HG02973 (cell line): ENCODE results near the gene RABL6.
"Not testable (repeated sequence)": the region's sequence is repeated elsewhere in the genome, so short reads cannot be mapped to it uniquely, and the experiment has no call there.

Source experiments
- ATAC-seq: cut with Tn5 transposase; IDR thresholded peaks from one replicate; pipeline ENCODE4 v1.9.1; 2021; ENCODE audit warnings: moderate library complexity; ENCODE audit not compliant: unreplicated experiment

RABL6 gene

DNA sequence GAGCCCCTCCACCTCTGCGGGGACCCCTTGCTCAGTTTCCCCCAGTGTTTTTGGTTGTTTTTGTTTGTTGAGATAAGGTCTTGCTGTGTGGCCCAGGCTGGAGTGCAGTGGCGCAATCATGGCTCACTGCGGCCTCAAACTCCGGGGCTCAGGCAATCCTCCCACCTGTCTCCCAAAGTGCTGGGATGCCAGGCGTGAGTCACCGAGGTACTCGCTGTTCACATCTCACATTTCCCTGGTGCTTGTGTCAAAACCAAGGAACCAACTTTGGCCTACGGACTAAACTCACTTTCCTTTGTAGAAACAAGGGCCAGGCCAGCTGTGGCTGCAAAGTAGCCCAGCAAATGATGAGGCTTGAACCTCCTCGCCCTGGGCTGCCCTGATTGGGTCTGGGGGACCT lies 24.8 kb downstream of the RABL6 start:
- ATAC-seq: no peak

DNA sequence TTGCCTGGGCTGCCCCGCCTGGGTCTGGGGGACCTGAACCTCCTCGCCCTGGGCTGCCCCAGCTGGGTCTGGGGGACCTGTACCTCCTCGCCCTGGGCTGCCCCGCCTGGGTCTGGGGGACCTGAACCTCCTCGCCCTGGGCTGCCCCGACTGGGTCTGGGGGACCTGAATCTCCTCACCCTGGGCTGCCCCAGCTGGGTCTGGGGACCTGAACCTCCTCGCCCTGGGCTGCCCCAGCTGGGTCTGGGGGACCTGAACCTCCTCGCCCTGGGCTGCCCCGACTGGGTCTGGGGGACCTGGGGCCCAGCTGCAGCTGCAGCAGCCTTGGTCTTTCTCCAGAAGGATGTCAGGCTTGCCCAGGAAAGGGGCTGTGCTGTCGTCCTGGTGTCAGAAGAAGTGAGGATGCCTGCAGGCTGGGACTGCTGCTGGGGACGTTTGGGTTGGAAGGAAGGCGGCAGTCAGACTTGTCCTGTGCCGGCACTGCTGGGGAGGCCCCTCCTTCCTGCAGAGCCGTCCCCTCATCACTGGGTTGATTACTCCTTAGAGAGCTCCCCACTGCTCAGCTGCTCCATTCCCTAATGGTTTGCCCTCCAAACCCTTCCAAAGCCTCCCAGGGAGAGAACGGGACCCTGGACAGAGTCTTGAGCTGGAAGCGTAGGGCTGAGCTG lies 25.8 kb downstream of the RABL6 start:
- not testable (repeated sequence) for ATAC-seq

DNA sequence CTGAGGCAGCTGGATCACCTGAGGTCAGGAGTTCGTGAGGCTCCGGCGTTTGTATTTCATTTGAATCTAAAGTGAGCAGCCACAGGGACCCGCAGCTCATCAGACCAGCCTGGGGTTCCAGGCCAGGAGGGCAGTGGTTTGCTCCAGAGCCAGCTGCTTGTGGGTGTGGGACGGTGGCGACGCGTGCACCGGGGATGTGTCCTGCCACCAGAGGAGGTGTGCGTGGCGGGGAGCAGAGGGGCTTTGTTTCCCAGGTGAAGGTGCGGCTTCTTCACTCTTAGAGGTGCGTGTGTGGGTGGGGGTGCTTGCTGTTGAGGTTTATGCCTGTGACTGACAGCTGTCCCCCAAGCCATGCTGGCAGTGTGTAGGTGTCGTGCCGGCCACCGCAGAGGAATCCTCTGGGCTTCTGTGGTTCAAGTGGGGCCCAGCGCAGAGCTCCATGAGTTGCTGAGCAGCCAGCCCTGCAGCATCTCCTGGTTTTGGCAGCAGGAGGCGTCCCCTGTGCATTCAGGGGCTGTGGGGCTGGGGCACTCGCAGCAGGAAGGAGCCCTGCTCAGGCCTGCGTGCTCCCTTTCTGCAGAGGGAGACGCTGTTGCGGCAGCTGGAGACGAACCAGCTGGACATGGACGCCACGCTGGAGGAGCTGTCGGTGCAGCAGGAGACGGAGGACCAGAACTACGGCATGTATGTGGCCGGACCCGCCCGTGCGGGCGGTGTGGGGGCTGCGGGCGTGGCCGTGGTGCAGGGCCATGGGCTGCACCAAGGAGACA lies 27.6 kb downstream of the RABL6 start:
- no peak for ATAC-seq

DNA sequence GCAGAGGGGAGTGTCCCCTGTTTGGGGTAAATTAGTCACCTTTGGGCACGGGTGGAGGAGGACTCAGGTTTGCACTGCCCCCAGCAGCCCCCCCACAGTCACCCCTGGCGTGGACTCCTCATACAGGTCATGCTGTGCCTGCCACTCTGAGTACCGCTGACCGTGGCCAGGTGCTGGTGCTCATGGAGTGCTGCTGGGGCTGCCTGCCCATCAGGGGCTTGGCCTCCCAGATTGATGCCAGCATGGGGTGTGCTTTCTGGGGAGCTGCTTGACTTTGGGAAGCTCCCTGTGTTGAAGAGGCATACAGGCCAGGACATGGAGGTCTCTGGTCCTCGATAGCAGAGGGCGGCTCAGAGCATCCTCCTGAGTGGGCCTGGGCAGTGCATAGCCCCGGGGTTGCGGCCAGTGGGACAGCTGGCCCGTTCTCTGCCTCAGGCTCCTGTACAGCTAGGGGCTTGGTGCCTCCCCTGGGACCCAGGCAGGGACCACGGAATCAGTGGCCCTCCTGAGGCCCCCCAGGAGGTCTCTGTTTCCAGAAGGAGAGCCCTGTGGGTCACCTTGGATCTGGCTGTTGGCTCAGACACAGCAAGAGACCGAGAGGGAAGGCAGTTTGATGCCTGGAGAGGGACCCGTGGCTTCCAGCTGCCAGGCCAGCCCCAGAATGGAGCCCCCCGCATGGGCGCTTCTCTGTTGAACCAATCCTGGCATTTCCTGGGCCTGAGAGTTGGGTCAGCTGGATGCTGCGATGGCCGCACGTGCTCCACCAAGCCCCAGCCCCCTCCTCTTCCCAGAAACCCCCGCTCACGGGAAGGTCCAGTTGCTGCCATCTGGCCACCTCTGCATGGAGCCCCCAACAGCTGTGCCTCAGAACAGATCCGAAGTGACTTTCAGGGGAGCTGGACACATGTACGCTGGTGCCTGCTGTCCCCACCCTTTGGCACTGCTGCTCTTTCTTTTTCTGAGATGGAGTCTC lies 28.5 kb downstream of the RABL6 start:
- no peak for ATAC-seq

DNA sequence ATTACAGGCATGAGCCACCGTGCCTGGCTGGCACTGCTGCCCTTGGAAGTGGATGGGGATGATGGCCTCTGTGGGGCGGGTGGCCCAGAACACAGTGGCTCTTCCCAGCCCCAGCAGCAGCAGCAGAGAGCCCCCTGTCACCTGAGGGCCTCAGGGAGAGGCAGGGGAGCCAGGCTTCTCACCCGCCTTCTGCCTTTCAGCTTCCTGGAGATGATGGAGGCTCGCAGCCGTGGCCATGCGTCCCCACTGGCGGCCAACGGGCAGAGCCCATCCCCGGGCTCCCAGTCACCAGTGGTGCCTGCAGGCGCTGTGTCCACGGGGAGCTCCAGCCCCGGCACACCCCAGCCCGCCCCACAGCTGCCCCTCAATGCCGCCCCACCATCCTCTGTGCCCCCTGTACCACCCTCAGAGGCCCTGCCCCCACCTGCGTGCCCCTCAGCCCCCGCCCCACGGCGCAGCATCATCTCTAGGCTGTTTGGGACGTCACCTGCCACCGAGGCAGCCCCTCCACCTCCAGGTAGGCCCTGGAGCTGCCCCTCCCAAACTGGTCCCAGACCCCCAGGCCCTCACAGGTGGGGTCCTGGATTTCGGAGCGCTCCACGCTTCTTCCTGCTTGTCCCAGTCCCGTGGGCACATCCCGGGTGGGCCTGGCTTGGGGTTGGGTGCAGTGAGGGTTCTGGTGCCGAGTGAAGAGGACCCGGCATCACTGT lies 29.6 kb downstream of the RABL6 start:
- ATAC-seq: no peak

DNA sequence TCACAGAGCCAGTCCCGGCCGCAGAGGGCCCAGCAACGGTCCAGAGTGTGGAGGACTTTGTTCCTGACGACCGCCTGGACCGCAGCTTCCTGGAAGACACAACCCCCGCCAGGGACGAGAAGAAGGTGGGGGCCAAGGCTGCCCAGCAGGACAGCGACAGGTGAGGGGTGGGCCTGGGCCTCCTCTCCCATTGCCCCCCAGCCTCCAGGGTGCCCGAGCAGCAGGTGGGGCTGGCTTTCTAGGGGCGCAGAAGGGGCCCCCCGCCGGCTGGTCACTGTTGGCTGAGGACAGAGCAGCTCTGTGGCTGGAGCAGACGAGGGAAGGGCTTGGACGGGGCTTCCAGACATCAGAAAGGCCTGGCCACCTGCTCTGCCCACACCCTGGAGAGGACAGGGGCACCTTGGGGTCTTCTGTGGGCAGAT lies 30.1 kb downstream of the RABL6 start:
- not testable (repeated sequence) for ATAC-seq

DNA sequence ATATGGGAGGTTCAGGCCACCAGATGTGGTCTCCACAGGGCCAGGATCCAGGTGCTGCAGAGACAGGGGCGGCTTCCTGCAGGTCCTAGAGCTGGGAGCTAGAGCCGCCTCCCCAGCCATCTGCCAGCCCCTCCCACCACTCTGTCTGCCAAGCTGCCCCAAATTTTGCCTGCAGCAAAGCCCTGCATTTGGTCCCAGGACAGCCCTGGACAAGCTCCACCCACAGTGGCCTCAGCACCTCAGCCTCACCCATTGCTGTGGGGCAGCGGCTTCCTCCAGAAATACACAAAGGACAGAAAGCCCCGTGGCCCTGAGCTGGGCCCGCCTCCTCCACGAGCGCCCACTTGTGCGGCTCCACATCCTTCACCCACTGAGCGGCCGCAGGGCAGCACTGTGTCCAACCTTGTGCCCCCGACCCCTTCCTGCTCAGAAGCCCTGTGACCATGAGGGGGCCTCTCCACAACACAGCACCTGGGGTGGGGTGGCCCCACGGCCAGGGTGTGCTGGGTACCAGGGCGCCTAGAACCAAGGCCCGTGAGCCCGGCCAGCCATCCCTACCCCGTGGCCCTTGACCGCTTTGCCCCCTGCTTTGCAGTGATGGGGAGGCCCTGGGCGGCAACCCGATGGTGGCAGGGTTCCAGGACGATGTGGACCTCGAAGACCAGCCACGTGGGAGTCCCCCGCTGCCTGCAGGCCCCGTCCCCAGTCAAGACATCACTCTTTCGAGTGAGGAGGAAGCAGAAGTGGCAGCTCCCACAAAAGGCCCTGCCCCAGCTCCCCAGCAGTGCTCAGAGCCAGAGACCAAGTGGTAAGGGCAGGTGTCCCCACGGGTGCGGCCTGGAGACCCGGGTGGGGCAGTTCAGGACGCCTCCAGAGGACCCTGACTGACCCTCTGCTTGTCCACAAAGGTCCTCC lies 30.8 kb downstream of the RABL6 start:
- no peak for ATAC-seq

DNA sequence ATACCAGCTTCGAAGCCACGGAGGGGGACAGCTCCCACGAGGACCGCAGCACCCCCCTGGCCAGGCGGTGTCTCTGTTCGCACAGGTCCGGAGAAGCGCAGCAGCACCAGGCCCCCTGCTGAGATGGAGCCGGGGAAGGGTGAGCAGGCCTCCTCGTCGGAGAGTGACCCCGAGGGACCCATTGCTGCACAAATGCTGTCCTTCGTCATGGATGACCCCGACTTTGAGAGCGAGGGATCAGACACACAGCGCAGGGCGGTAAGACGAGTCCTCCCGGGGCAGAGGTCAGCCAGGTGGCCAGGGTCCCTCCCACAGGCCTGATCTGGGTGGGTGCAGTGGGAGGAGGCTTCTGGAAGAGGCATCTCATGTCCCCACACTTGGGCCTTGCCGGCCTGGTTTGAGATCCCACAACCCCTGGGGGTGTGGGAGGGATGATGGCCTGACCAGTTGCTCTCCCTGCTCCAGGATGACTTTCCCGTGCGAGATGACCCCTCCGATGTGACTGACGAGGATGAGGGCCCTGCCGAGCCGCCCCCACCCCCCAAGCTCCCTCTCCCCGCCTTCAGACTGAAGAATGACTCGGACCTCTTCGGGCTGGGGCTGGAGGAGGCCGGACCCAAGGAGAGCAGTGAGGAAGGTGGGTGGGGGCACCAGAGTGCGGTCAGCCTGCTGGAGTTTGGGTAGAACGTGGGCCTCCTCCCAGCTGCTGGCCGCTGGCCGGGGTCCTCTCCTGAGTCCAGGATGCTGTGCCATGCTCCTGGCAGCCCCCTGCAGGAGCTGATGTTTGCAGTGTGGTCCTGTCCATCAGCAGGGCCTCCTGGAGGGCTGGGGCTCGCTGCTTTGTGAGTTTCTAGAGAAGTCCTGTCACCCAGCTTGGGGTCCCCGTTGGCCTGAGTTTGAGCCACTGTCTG lies 31.7 kb downstream of the RABL6 start:
- ATAC-seq: no peak

DNA sequence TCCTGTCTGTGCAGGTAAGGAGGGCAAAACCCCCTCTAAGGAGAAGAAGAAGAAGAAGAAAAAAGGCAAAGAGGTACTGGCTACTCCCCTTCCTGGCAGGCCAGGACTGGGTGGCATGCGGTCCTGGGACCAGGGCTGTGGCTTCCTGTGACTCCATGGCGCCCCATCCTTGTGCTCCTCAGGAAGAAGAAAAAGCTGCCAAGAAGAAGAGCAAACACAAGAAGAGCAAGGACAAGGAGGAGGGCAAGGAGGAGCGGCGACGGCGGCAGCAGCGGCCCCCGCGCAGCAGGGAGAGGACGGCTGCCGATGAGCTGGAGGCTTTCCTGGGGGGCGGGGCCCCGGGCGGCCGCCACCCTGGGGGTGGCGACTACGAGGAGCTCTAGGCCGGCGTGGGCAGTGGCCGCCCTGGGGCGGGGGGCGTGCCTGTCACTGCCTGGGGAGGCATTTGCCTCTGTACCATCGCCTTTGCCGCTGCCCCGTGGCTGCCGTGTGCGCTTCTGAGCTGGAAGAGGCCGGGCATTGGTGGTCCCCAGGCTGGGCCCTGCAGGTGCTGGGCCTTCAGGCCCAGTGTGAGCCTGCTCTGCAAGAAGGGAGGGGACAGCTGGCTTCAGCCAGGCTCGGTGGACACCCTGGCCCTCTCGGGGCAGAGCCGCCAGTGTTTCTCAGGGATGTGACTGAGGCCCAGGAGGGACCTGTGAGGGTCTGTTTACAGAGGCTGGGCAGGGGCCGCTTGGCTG lies 32.6 kb downstream of the RABL6 start:
- ATAC-seq: no peak

DNA sequence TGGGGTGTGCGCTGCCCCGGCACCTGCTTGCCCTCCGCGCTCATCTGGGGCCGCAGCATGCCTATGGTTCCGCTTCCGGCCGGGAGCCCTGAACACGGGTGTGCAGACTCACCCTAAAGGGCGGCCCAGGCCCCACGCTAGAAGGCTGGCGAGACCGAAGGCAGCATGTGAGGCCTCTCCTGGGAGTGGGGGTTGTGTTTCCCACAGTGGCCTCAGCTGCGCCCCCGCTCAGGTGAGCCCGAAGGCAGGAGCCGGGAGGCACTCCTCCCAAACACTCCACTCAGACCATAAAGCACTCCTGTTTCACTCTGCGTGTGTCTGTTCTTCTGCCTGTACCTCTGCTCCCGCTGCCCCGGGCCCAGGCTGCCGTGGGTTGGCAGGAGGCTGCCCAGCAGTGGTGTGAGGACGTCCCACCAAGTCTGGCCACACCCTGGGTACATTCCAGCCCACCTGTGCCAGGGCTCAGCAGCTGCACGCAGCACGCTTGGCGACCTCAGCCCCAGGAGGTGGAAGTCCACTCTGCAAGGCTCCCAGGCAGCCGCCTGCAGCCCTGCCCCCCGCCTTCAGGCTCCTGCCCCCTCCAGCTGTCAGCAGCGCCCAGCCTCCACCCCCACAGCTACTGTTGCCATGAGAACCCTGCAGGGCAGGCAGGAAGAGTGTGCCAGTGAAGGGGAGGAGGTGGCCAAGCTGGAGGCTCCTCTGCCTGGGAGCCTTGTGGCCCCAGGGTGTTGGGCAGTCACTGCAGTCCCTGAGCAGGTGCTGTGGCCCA lies 33.3 kb downstream of the RABL6 start:
- no peak for ATAC-seq

DNA sequence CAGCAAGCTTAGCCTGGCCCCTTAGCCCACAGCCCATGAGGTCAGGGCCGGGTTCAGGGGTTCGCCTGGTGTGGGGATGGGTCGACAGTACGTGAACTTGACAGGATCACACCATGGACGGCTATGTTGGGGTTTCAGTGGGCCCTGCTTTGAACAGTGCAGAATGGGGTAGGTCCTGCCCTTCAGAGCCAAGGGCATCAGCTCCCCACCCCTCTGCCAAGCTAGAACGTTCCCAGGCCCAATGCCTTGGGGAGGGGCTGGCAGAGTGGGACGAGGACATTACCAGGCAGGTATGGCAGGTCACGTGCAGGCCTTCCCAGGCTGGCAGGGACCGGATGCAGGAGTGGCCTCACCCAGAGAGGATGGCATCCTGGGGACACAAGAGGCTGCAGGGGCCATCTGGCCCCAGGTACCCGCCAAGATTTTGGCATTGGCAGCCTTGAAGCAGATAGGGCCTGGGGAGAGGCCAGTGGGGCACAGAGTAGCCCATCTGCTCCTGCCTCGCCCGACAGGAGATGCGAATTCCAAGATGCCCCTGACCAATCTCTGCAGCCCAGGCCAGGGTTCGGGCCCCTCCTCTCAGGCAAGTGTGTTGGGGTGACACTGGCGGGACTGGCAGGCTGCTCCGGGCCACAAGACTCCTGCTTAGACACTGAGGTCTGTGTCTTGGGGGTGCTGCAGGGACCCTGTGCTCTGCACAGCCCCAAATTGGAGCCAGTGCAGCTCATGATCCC lies 34.1 kb downstream of the RABL6 start:
- not testable (repeated sequence) for ATAC-seq

DNA sequence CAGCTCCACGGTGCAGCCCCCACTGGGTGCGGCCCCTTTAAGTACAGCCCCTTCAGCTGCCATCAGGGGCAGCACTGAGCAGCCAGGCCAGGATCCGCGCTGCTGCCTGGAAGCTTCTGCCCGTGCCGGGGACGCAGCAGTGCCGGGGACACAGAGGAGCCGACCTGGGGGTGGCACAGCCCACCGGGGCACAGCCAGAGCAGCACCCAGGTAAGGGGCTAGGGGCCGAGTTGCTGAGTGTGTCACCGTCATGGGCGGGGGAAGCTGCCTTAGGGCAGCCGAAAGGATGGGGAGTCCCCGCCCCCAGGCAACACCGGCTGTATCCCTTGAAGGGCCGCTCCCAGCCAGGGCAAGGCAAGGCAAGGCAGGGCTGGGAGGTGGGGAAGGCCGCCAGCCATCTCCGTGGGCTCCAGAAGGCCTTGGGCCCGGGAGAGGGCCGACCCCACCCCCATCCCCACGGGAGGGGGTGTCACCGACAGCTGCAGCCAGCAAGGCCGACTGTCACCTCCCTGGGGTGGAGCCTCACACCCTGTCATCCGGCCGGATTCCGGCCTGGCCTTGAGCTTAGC lies 34.7 kb downstream of the RABL6 start, which contains the start of gene AJM1:
AJM1 (plus strand) TSS at position 99 of the 569 bp plus-strand sequence. CDS start 1,937 bp downstream, outside the sequence.
- ATAC-seq: peak; percentile 54

DNA sequence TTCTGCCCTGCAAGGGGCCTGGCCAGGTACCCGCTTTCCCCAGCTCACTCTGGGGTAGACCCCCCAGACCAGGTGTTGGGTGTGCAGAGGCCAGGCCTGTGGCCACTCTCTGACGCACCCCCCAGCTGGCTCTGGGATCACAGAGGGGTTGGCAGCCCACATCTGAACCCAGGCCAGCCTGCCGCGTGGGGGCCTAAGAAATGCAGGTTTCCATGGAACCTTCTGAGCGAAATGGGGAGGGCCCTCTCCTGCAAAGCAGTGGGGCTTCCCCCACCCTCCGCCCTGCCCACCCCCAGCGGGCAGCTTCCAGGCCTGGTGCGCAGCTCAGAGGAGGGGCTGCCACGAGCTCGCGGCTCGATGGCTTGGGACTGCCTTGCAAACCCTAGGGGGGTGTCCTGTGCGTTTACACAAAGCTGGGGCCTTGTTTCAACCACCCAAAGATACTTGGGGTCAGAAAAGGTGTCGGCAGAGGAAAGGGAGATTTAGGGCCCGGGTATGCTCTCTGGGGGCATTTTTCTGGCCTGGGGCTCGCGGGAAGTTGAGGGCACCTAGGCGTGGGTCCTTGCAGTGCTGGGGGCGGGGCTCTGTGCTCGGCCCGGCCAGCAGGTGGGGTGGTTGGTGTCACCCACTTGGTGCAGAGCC lies 35.5 kb downstream of the RABL6 start:
- ATAC-seq: not testable (repeated sequence)

DNA sequence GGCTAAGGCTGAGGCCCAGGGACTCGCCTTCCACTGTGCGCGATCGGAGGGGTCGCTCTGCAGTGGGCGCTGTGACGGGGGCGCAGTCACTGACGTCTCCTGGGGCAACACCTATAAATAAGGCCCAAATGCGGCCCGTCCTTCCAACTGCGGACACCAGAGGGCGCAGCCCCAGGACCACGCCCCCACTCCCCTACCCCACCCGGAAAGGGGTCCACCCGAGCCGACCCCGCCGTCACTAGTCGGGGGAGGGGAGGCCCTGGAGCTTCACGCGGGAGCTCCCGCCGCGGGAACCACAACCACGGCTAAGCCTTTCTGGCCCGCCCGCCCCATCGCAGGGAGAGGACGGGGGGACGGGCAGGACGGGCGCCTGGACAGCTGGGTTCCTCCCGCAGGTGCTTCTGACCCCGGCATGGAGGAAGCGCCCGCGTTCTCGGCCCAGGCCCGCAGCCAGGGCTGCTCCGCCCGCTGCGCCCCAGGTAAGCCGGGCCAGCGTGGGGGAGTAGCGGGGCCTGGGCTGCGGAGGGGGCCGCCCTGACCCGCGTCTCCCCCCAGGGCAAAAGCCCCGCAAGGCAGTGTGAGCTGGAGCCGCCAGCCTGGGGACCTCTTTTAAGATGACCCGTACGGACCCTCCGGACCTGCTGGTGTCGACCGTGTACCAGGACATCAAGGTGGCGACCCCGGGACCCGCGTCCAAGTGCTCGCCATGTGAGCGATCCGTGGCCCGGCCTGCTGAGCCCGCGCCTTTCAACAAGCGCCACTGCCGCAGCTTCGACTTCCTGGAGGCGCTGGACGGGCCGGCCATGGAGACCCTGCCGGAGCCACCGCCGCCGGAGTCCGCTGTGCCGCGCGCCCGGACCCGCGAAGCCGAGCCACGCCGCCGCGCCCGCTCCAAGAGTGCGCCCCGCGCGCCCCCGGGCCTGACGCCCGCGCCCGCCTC lies 36.3 kb downstream of the RABL6 start:
- not testable (repeated sequence) for ATAC-seq
